ENCODE data around the gene CHAC2. TPM values are rescaled to one million over a fixed set of nuclear protein-coding genes. Genes with fewer than 3 reads are reported as not detected.

CHAC2 gene
- total and polyA plus RNA-seq, 2 of the 4 experiments (the other 2 are of a cell fraction), result 2.4 to 3.9 TPM

- intact Hi-C loops (cut with micrococcal nuclease), result loop anchor here (10.0 kb wide), 3 partner anchors 470 to 1600 kb away; no protein-coding TSS in a partner anchor
- DNase-seq (peak; percentile 3), ATAC-seq (ENCODE audit: low read depth) (no peak)
- ChIA-PET CTCF (no interaction called here), POLR2A (ENCODE audit: unreplicated experiment) (no interaction called here)
- H4K20me1 ChIP-seq (ENCODE audit: insufficient read depth, low read length), result no peaks in the 10 kb centered on the region
- no TSS peak for BruUV-seq (replicated peaks)
- H3K27me3 ChIP-seq (ENCODE audit: control insufficient read depth, insufficient read depth, low read length), result no peaks in the 10 kb centered on the region
- H3K27ac ChIP-seq (ENCODE audit: insufficient read depth, low read length), result no peak overlapping the region
- TF ChIP-seq MXI1 (IDR thresholded peaks at IDR 0.05; ENCODE audit: borderline replicate concordance, low read depth, low read length), result no peak
- peak; percentile 15; the same call in 1 of the 2 replicates for TF ChIP-seq MAFK (IDR thresholded peaks at IDR 0.05; ENCODE audit: low read depth, low read length)
- H3K18ac ChIP-seq (ENCODE audit: low read depth, low read length), result no peak overlapping the region
- H2BK120ac ChIP-seq (ENCODE audit: low read depth, low read length), result no peak overlapping the region
- H4K8ac ChIP-seq (ENCODE audit: low read depth in 2 of 2, low read length in 2 of 2), result no peak overlapping the region
- no peak overlapping the region for H3K4ac ChIP-seq (ENCODE audit: low read depth, low read length)
- no peak overlapping the region for H3K4me3 ChIP-seq (ENCODE audit: insufficient read depth, low read depth, low read length)
- H3K4me2 ChIP-seq (ENCODE audit: low read depth, low read length), result no peak overlapping the region
- in situ Hi-C loops (cut with MboI; ENCODE audit: low sequenced_read_pairs), result loop anchor here (10.0 kb wide), 1 partner anchor 320 kb away; no protein-coding TSS in a partner anchor
- H3K4me1 ChIP-seq (ENCODE audit: control insufficient read depth, insufficient read depth, low read length), result peaks cover 4% of the 10 kb centered on the region
- no peak overlapping the region for H4K91ac ChIP-seq (ENCODE audit: insufficient read depth, low read depth, low read length)
- no peak overlapping the region for H2AK5ac ChIP-seq (ENCODE audit: low read depth, low read length)
- dilution Hi-C loops (cut with HindIII; ENCODE audit: low sequenced_read_pairs, unreplicated experiment), result no loop called here
- no CpG with 5 or more reads among the region's 2 CpGs for WGBS, 2 experiments (ENCODE audit: extremely low coverage in 2 of 2, insufficient read length in 1 of 2)
- H2BK15ac ChIP-seq (ENCODE audit: low read depth, low read length), result no peak overlapping the region
- no peak overlapping the region for H2BK20ac ChIP-seq (ENCODE audit: low read depth, low read length)
- peaks cover 0 to 11% of the 10 kb centered on the region in 2 experiments; a peak in 3 of 4 replicates for H3K79me1 ChIP-seq (ENCODE audit: low read depth in 1 of 2, low read length in 2 of 2)
- no peak overlapping the region for H3K14ac ChIP-seq (replicated peaks; ENCODE audit: low read depth, low read length)
- no peak overlapping the region for H2AFZ ChIP-seq (replicated peaks; ENCODE audit: low read length, poor library complexity)
- no peak overlapping the region for H3K9ac ChIP-seq (ENCODE audit: low read depth, low read length)
- no peaks in the 10 kb centered on the region for H3K9me3 ChIP-seq (ENCODE audit: control insufficient read depth, insufficient read depth, low read length)
- no peak overlapping the region for H2AK9ac ChIP-seq (replicated peaks; ENCODE audit: low read depth, low read length, poor library complexity)
- H4K5ac ChIP-seq (ENCODE audit: low read depth, low read length), result no peak overlapping the region
- peaks cover 6% of the 10 kb centered on the region; the same call in 1 of the 2 replicates for H3K36me3 ChIP-seq (ENCODE audit: control insufficient read depth, insufficient read depth, low read length)
- H2BK5ac ChIP-seq (ENCODE audit: low read depth, low read length, poor library complexity, severe bottlenecking), result no peak overlapping the region
- H3K9me1 ChIP-seq (ENCODE audit: insufficient read depth, low read length), result no peaks in the 10 kb centered on the region
- no peak overlapping the region for H3K56ac ChIP-seq (ENCODE audit: extremely low read depth, insufficient read depth, low read length)
- no peak overlapping the region for H3K23ac ChIP-seq (ENCODE audit: low read depth, low read length)
Observed at GRCh38 chr2:53744395-53745065, 23.1 kb upstream of the CHAC2 start.

Data from IMR-90 (cell line).